IMR-90 (cell line): ENCODE measurements around the gene LPAR1. TPM values are rescaled to one million over a fixed set of nuclear protein-coding genes. Genes with fewer than 3 reads are reported as not detected.

Source experiments
- polyA plus RNA-seq, 3 experiments: library from polyadenylated mRNA; depleted of rRNA; stranded (reverse); fragments of >200 nt; gene quantifications; 2 replicates each; pipeline ENCODE4 v1.2.3, GENCODE V29; 2012; ENCODE audit warnings: low replicate concordance in 1 of 3
- total RNA-seq: library from RNA; depleted of rRNA; stranded (reverse); fragments of >200 nt; gene quantifications from 2 replicates; pipeline ENCODE4 v1.2.3, GENCODE V29; 2012
- TF ChIP-seq, protein P1 (sequence below): fragments of 150-350 bp; IDR thresholded peaks from 2 replicates; pipeline ENCODE4 v1.6.1; 2016; ENCODE audit warnings: low read depth, mild to moderate bottlenecking, low read length, moderate library complexity, borderline replicate concordance

Gene LPAR1
- total and polyA plus RNA-seq, 2 of the 4 experiments (the other 2 are of a cell fraction) = 171 to 315 TPM

- TF ChIP-seq, protein P1, sequence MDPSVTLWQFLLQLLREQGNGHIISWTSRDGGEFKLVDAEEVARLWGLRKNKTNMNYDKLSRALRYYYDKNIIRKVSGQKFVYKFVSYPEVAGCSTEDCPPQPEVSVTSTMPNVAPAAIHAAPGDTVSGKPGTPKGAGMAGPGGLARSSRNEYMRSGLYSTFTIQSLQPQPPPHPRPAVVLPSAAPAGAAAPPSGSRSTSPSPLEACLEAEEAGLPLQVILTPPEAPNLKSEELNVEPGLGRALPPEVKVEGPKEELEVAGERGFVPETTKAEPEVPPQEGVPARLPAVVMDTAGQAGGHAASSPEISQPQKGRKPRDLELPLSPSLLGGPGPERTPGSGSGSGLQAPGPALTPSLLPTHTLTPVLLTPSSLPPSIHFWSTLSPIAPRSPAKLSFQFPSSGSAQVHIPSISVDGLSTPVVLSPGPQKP = no peak
Measured at GRCh38 chr9:111008158-111009075, 29.9 kb downstream of the LPAR1 start (continued).
